ENCODE measurements around the gene LIMS2.

Gene LIMS2

DNA sequence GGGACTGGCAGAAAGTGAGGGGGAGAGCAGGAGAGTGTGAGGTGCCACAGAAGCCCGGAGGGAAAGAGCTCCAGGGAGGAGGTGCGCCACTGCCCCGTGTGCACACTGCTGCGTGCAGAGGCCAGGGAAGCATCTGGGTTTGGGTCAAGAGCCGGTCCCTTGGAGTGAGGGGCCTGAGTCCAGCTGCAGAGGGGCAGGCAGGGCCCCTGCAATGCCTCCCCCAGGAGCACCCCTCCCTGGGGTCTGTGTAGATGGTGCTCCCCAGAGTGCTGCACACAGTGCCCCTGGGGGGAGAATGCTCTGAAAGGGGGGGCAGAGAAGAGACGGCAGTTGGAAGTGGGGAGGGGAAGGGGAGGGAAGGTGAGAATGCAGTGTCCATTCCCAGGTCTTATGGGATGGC lies 3.7 kb upstream of the LIMS2 start:
- no peaks in the 10 kb centered on the region for H3K4me1 ChIP-seq
- H3K4me3 ChIP-seq (ENCODE audit: low read depth, low read length), result no peak overlapping the region
- H3K27me3 ChIP-seq, result peaks cover 15% of the 10 kb centered on the region
- no peak for DNase-seq
- no peaks in the 10 kb centered on the region for H3K9me3 ChIP-seq
- TF ChIP-seq, protein P1, sequence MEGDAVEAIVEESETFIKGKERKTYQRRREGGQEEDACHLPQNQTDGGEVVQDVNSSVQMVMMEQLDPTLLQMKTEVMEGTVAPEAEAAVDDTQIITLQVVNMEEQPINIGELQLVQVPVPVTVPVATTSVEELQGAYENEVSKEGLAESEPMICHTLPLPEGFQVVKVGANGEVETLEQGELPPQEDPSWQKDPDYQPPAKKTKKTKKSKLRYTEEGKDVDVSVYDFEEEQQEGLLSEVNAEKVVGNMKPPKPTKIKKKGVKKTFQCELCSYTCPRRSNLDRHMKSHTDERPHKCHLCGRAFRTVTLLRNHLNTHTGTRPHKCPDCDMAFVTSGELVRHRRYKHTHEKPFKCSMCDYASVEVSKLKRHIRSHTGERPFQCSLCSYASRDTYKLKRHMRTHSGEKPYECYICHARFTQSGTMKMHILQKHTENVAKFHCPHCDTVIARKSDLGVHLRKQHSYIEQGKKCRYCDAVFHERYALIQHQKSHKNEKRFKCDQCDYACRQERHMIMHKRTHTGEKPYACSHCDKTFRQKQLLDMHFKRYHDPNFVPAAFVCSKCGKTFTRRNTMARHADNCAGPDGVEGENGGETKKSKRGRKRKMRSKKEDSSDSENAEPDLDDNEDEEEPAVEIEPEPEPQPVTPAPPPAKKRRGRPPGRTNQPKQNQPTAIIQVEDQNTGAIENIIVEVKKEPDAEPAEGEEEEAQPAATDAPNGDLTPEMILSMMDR (IDR thresholded peaks at IDR 0.05; ENCODE audit: low read depth, low read length), result no peak
- H3K36me3 ChIP-seq, result no peaks in the 10 kb centered on the region

- H3K4me1 ChIP-seq, result no peaks in the 10 kb centered on the region
- DNase-seq, result no peak
- H3K4me3 ChIP-seq (ENCODE audit: low read depth, low read length), result no peak overlapping the region
- peaks cover 15% of the 10 kb centered on the region for H3K27me3 ChIP-seq
- TF ChIP-seq, protein P1 (IDR thresholded peaks at IDR 0.05; ENCODE audit: low read depth, low read length), result no peak
- no peaks in the 10 kb centered on the region for H3K9me3 ChIP-seq
- no peaks in the 10 kb centered on the region for H3K36me3 ChIP-seq
Measured at GRCh38 chr2:127678531-127678930, 3.2 kb upstream of the LIMS2 start.

DNA sequence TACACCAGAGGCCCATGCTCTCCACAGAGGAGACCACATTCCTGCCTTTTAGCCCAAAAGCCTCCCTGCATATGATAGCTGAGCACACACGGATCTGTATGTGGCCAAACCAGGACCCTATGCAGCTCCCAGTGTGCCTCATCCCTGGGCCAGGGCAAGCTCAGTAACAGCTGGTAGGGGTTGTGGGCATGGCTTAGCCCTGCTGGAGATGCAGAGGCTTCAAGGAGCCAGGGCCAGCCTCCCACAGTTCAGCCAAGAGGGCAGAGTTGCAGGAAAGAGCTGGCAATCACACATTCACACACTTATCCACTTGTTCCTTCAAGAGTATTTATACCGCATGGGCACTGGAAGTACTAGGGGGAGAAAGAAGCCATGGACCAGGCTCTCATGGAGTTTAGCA lies 1.6 kb upstream of the LIMS2 start:
- TF ChIP-seq, protein P1 (IDR thresholded peaks at IDR 0.05; ENCODE audit: low read depth, low read length), result no peak
- peaks cover 15% of the 10 kb centered on the region for H3K27me3 ChIP-seq
- DNase-seq, result no peak

DNA sequence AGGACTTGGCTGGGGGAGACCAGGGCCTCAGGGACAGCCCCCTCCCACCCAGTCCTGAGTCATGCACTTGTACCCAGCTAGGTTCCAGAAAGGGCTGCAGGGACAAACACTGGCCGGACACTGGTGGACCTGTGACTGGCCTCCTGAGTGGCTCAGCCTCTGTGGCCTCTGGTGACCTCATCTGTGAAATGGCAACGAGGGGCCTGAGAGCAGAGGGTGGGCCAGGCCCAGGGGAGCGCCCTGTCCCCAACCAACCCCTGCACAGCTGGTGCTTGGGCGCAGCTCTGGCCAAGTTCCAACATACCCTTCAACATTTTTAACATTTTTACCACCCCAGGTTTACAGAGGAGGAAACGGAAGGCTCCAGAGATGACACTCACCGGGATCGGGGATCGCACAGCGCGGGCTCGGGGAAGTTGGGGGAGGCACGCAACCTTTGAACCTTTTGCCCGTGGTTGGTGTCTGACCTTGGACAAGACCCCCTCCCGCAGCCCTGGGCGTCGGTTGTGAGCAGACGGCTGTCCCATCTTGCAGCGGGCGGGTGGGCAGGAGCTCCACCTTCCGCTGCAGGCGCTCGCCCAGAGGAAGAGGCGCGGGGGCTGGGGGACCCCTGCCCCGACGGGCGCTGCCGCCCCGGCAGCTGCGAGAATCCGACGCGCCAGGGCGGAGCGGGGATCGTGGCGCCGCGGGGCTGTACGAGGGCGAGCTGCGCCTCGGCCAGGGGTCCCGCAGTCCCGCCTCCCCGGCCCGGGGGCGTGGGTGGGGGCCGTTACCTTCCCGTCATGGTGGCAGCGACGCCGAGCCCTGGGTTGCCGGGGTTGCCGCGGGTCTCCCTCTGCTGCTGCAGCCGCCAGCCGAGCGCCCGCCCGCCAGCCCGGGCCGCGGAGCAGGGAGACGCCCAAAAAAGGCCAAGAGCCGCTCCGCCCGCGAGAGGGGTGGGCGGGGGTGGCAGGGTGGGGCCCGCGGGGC lies 805 bp downstream of the LIMS2 start:
- Histone ChIP-seq H3K27me3 (peaks cover 15% of the 10 kb centered on the region), H3K36me3 (no peaks in the 10 kb centered on the region), H3K4me1 (no peaks in the 10 kb centered on the region), H3K4me3 (ENCODE audit: low read depth, low read length) (no peak overlapping the region), H3K9me3 (no peaks in the 10 kb centered on the region)
- TF ChIP-seq, protein P1 (IDR thresholded peaks at IDR 0.05; ENCODE audit: low read depth, low read length), result no peak
- no peak for DNase-seq

More for the DNA sequence above, 1.6 kb upstream of the LIMS2 start:
- Histone ChIP-seq H3K4me1 (no peaks in the 10 kb centered on the region), H3K9me3 (no peaks in the 10 kb centered on the region), H3K36me3 (no peaks in the 10 kb centered on the region), H3K4me3 (ENCODE audit: low read depth, low read length) (no peak overlapping the region)

- no peaks in the 10 kb centered on the region for H3K4me1 ChIP-seq
- H3K27me3 ChIP-seq, result peaks cover 15% of the 10 kb centered on the region
- H3K36me3 ChIP-seq, result no peaks in the 10 kb centered on the region
- H3K4me3 ChIP-seq (ENCODE audit: low read depth, low read length), result no peak overlapping the region
- DNase-seq, result no peak
- TF ChIP-seq, protein P1 (IDR thresholded peaks at IDR 0.05; ENCODE audit: low read depth, low read length), result no peak
- no peaks in the 10 kb centered on the region for H3K9me3 ChIP-seq
Measured at GRCh38 chr2:127673291-127674069, 1.9 kb downstream of the LIMS2 start.

Measured in BE2C (cell line).